C1 segment of cervical spinal cord (tissue), 14 donors: ENCODE data around the gene ZNF598.

Experiments
- DNase-seq, 14 donors: peaks; one replicate each; lab custom pipeline; 2025; lab: John Stamatoyannopoulos, UW

The ZNF598 gene

GRCh38 chr16:1991948-1992703, 17.5 kb downstream of the ZNF598 start:
- DNase-seq: peak in 13 of 14 donors; percentile 40 to 88 (median 79)

DNA sequence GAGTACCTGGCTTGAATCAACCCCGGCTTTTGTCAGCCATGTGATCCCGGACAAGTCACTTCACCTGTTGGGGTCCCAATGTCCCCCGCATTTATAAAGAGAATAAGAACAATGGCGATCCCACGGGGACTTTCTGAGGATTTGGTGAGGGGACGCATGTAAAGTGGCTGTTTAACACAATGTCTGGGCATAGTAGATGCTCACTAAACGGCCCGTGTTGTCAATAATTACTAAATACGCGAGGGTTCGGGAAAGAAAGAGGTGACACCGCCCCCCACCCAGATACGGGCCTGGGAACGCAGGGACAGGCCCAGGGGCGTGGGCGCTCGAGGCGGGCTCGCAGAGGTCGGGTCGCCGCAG, 18.1 kb downstream of the ZNF598 start:
- no peak for DNase-seq

DNA sequence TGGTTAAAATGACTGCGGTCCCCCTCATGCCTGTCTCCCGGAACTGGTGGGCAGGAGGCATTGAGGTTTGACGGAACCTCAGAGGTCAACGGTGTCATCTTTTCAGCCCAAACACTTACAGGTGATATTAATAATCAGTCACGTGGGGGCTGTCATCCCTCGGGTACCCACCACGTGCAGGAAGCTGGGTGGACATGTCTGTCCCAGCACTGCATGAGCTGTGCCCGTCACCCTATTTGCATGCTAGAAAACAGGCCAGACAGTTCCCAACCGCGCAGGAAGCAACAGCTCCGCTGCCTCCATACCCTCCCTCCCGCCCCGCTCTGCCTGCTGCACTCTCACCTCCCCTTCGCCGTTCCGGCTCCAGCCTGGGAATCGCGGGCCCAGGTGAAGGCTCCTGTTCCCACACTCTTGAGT, 18.5 kb downstream of the ZNF598 start:
- DNase-seq: peak in 1 of 14 donors; percentile 31

DNA sequence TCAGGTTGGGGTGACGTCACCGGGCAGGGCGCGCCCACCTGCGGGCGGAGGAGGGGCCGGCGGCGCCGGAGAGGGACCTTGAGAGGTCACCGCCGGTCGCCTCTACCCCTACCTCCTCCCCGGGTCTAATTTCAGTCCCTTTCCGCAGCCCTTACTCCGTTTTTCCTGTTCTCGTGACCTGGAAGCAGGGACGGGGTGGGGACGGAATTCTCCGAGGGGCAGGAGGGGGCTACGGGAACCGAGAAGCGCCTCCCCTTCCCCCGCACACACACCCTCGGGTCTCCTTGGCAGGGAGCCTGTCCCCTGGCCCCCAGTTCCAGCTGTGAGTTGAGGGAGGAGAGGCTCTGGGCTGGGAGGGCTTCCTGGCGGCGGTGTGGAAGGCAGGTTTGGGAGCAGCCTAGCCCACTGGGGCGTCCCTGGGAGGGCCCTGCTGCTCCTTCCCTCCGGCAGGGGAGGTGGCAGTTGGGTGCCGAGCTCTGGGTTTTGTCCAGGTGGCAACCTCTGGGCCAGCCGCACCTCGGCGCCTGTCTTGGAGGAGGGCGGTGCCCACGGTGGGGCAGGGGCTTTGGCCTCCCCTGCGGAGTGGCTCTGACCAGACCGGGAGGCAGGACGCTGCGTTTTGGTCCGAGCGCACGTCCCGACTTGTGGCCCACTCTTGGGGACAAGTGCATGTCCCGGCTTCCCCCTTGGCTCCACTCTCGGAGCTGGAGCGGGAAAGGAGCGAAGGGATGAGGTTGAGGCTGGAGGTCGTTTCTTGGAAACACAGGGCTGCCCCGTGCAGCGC, 19.1 kb downstream of the ZNF598 start:
- DNase-seq: peak in 1 of 14 donors; percentile 20

GRCh38 chr16:1990101-1990350, 19.6 kb downstream of the ZNF598 start:
- no peak for DNase-seq

GRCh38 chr16:1989209-1990100, 20.2 kb downstream of the ZNF598 start, which contains the start of gene SYNGR3:
SYNGR3 (plus strand) TSS chr16:1989970; CDS start chr16:1990103, 133 bp downstream.
- no peak for DNase-seq

GRCh38 chr16:1987198-1987597, 22.4 kb downstream of the ZNF598 start:
- DNase-seq: no peak

DNA sequence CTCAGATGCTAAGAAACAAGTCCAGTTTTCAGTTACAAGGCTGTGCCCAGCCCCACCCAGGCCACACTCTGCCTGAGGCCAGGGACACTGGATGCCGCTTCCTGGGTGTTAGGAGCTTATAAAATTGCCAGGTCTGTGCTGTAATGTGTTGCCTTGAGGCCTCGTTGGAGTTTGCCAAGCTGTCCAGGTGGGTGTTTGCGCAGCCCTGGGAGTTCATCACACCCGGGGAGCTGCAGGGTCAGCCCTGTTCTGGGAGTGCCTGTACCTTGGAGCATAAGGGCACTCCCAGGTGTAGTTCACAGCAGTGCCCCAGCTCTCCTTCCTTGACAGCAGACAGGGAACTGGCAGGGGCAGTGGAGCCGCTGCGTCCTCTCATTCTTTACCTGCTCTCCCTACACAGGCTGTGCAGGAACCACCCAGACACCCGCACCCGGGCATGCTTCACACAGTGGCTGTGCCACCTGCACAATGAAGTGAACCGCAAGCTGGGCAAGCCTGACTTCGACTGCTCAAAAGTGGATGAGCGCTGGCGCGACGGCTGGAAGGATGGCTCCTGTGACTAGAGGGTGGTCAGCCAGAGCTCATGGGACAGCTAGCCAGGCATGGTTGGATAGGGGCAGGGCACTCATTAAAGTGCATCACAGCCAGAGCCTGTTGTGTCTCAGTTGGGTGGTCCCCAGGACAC, 24.0 kb downstream of the ZNF598 start:
- DNase-seq: no peak

- DNase-seq: peak in 3 of 14 donors; percentile 21 to 58 (median 37)
Measured at GRCh38 chr16:1984347-1985225, 25.0 kb downstream of the ZNF598 start.

GRCh38 chr16:1983544-1984346, 25.9 kb downstream of the ZNF598 start, which contains the start of gene GFER:
GFER (plus strand) TSS chr16:1984193; CDS start chr16:1984219, 26 bp downstream.
- peak in 13 of 14 donors; percentile 56 to 91 (median 76) for DNase-seq

- DNase-seq: no peak
Measured at GRCh38 chr16:1982991-1983543, 26.6 kb downstream of the ZNF598 start.

DNA sequence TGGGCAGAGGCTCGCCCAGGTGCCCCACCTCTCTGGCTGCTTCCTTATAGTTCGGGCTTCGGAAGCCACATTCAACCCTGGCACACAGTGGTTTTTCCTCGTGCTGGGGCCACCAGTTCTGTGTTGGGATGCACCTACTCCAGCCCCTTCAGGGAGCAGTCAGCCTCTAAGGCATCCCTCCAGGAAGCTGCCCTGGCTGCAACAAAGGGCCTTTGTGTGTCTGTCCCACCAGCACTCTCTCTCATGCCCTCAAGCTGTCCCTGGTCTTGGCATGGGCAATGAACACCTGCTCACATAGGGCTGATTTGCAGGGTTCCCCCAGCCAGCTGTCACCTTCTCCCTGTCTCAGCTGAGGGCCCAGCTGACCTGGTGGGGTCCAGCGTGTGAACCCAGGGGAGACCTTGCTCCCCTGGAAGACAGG, 27.6 kb downstream of the ZNF598 start:
- DNase-seq: peak in 6 of 14 donors; percentile 5 to 39 (median 14)

DNA sequence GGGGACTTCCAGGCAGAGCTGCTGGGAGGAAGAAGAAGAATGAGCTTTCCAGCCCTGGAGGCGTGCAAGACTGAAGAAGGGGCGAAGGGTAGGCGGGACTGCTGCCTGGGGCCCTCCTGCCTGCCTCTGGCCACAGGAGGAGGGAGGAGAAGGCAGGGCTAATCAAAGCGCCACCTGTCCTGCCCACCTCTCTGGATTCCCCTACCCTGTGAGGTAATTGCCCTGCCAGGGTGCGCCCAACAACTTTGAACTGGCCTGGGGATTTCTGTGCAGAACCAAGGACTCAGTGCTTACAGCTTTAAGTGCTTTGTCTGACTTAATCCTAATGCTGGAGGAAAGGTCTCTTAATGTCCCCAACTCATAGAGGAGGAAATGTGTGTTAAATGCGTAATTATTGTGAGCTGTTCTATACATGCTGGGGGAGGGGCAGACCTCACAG, 28.2 kb downstream of the ZNF598 start, which contains the start of gene NOXO1:
TSS of gene NOXO1 (minus strand) at position 72 of the 439 bp plus-strand sequence. CDS start 290 bp downstream, outside the sequence.
- no peak for DNase-seq

DNA sequence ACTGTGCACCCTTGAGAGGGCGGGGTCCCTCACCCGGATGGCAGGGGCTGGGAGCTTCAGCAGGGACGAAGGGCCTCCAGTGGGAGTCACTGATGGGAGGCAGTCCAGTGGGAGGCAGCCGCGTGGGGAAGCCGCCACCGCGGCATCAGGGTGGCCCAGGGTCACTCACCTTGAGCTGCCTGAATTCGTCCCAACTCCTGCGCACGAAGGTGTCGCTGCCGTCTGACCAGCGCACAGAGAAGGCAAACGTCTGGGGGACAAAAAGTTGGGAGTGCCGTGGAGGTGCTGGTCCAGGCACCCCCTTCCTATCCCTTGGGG, 28.9 kb downstream of the ZNF598 start:
- no peak for DNase-seq

DNA sequence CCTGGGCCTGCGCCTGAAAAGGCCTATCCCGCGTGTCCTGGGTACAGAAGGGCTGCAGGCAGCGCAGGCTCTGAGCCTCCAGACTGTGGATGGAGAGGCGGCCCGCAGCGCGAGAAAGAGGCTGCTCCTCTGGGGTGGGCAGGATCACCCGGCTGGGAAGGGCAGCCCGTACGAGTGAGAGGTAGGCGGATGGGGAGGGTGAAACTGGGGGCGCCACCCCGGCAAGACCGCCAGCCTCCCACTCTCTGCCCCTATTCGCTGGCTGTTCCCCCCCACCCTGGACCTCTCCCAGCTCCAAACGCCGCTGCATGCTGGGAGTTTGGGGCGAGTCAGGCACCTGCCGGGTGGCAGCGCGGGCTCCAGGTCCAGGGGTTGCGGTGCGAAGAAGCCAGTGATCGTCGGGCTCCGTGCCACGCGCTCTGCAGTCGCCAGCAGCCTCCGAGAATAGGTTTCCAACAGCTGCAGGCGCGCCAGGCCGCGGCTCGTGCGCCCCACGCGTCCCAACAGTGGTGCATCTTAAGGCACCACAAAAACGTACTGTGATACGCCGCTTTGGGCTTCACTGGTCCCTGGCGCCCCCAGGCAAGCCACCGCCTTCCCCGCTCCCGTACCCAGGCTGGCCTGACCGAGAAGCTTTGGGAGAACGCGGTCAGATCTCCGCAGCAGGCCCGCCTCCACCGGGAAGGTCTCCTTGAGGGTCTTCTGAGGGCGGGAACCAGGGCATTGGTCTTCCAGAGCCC, 29.4 kb downstream of the ZNF598 start:
- DNase-seq: peak in 1 of 14 donors; percentile 65

GRCh38 chr16:1979271-1980029, 30.2 kb downstream of the ZNF598 start:
- peak in 1 of 14 donors; percentile 83 for DNase-seq

GRCh38 chr16:1978476-1979120, 31.0 kb downstream of the ZNF598 start:
- DNase-seq: no peak
